ENCODE results near the gene PPFIA4. TPM values are rescaled to one million over a fixed set of nuclear protein-coding genes. Genes with fewer than 3 reads are reported as not detected.
A peak's percentile ranks its signal among the peaks of the same experiment; 100 is the strongest.

Gene PPFIA4
- total and polyA plus RNA-seq, 12 donors: 8.1 to 60.6 (median 29.9) TPM

DNA sequence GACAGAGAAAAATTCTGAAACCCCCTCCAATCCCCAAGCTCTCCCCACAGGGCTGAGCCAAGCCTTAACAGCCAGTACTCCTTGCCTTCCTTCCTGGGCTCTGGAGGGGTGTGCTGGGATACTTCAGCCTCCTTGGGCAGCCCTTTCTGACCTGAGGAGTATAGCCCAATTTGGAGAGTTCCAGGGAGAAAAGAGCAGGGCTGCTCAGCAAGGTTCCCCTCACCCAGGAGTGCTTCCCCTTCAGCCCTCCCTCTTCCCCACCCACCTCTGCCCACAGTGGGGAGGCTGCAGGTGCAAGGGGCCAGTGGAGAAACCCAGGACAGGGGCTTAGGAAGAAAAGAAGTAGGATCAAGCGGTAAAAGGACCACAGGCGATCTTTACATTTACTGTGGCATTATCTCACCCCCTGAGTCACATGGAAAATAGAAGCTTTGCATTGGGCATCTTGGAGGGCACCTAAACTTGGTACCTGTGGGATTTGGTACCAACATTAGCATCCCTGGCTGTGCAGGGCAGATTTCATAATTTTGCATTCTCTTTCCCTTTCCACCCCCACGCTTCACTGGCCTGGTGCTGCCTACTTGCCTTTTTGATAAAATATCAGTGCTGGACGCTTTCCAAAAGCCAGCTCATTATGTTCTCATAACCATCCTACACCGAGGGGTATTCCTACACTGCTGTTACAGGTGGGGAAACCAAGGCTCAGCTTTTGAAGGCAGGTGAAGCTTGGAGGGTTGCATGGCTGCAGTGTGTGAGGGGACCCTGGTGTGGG, 98.4 kb downstream of the PPFIA4 start:
- Histone ChIP-seq H3K4me3 (no peak overlapping the region), H3K4me1 (peaks cover 17 to 51% (median 38%) of the 10 kb centered on the region in 9 donors), H3K9me3 (no peaks in the 10 kb centered on the region), H3K36me3 (no peaks in the 10 kb centered on the region), H3K27me3 (peaks cover 0 to 91% (median 39%) of the 10 kb centered on the region in 7 donors), H3K27ac (no peak overlapping the region)
- no peak for DNase-seq
- intact Hi-C loops (cut with DNase I): loop anchor here in 7 of 10 donors (5.0 kb wide), 4 partner anchors 43 to 93 kb away; no protein-coding TSS in a partner anchor
- no peak for ATAC-seq
- TF ChIP-seq, protein P1, sequence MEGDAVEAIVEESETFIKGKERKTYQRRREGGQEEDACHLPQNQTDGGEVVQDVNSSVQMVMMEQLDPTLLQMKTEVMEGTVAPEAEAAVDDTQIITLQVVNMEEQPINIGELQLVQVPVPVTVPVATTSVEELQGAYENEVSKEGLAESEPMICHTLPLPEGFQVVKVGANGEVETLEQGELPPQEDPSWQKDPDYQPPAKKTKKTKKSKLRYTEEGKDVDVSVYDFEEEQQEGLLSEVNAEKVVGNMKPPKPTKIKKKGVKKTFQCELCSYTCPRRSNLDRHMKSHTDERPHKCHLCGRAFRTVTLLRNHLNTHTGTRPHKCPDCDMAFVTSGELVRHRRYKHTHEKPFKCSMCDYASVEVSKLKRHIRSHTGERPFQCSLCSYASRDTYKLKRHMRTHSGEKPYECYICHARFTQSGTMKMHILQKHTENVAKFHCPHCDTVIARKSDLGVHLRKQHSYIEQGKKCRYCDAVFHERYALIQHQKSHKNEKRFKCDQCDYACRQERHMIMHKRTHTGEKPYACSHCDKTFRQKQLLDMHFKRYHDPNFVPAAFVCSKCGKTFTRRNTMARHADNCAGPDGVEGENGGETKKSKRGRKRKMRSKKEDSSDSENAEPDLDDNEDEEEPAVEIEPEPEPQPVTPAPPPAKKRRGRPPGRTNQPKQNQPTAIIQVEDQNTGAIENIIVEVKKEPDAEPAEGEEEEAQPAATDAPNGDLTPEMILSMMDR (IDR thresholded peaks at IDR 0.05): no peak
- 53 to 67% methylated on average over 5 of the region's 5 CpGs for WGBS, 2 donors

DNA sequence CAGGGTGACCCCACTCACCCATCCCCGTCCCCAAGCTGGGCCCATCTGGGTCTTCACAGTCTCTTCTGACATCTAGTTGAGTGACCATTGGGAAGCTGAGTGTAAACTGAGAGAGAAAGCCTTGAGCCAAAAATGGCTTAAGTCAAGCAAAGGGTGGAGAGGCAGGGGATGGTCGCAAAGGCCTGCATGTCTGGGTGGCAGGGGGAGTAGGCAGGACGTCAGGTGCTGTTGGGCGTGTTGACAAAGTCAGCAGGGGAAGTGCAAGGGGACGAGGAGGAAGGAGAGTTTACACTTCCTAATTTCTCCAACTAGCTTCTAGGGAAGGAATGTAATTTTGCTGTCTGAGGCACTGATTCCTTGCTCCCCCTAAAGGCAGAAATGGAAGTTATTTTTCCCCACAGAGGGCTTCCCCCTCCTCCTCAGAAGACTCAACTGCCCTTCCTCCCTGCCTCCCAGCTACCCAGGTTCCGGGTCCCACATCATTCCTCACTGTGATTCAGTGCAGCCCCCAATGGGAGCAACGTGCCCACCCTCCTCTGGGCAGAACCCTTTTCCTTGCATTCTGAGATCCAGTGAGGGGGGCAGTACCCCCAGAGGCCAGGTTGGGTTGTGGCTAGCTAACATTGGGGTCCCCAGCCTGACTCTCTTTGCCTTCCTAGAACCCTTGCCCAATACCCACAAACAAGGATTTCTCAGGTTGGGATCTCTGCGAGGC, 100.0 kb downstream of the PPFIA4 start:
- 30 to 35% methylated on average over 8 of the region's 8 CpGs for WGBS, 2 donors
- DNase-seq (no peak), ATAC-seq (no peak)
- no peaks in the 10 kb centered on the region for H3K36me3 ChIP-seq
- TF ChIP-seq, protein P1 (IDR thresholded peaks at IDR 0.05): peak in 8 of 9 donors; percentile 21 to 60 (median 45)
- no peaks in the 10 kb centered on the region for H3K9me3 ChIP-seq
- no peak overlapping the region for H3K27ac ChIP-seq
- H3K4me3 ChIP-seq: peak overlapping the region in 1 of 10 donors; percentile 50
- intact Hi-C loops (cut with DNase I): loop anchor here in 5 of 10 donors (5.0 kb wide), 2 partner anchors 41 to 89 kb away; no protein-coding TSS in a partner anchor
- peaks cover 0 to 81% (median 28%) of the 10 kb centered on the region in 7 donors for H3K27me3 ChIP-seq
- H3K4me1 ChIP-seq: peaks cover 23 to 66% (median 49%) of the 10 kb centered on the region in 9 donors

DNA sequence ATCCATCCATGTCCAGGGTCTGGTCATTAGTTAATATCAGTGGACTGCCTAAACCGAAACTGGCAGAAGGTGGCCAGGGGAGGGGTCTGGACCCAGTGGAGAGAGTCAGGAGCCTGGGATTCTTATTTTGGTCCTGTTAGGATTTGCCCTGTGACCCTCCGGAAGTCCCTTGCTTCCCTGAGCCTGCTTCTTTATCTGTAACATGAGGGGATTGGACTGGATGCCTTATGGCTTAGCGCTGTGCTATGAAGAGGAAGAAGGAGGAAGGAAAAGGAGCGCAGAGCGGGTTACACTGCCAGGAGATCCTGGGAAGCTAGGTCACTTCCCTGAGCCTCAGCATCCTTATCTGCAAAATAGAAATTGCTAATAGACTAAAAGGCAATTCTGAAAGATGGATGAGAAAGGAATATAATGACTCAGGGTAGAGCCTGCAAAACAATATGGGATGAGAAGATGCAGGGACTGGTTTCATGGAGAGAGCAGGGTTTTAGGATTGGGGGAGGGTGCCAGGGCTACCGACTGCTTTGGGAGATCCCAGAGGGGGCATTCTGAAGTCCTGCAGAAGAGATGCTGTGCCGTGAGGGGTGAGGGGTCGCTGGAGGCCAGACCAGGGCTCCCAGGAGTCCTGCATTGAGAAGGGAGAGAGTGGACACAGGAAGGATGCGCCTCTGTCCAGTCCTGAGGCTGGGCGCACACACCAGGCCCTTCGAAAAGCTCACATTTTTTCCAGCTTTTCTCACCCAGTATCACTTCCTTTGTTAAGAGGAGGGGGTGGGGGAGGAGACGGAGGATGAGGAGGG, 100.8 kb downstream of the PPFIA4 start:
- WGBS, 2 donors: 23 to 37% methylated on average over 11 to 12 of the region's 12 CpGs
- intact Hi-C loops (cut with DNase I): loop anchor here in 5 of 10 donors (5.0 kb wide), 2 partner anchors 40 to 90 kb away; no protein-coding TSS in a partner anchor
- Histone ChIP-seq H3K9me3 (no peaks in the 10 kb centered on the region), H3K4me1 (peaks cover 23 to 70% (median 49%) of the 10 kb centered on the region in 9 donors), H3K36me3 (no peaks in the 10 kb centered on the region), H3K27me3 (peaks cover 0 to 78% (median 28%) of the 10 kb centered on the region in 7 donors), H3K27ac (peak overlapping the region in 7 of 10 donors; percentile 77 to 91 (median 83)), H3K4me3 (peak overlapping the region in 9 of 10 donors; percentile 29 to 58 (median 49))
- TF ChIP-seq, protein P1 (IDR thresholded peaks at IDR 0.05): no peak
- ATAC-seq (peak in 1 of 8 donors; percentile 0), DNase-seq (no peak)
